ENCODE results near the gene SPTLC3. TPM values are rescaled to one million over a fixed set of nuclear protein-coding genes. Genes with fewer than 3 reads are reported as not detected.
A peak's percentile ranks its signal among the peaks of the same experiment; 100 is the strongest.

SPTLC3 gene
- total and polyA plus RNA-seq, 2 of the 13 experiments (the other 11 are each of a cell fraction or from before 2014, with no cell fraction given): 20.5 to 95.6 TPM

GRCh38 chr20:13059398-13060136 lies 50.8 kb downstream of the SPTLC3 start:
- BruUV-seq (replicated peaks): no TSS peak
- H4K20me1 ChIP-seq (ENCODE audit: insufficient read depth, low read length): no peaks in the 10 kb centered on the region
- DNase-seq (ENCODE audit: low spot score) (no peak), FAIRE-seq (no peak), ATAC-seq (peak; percentile 68)
- no peaks in the 10 kb centered on the region for H3K9me3 ChIP-seq (ENCODE audit: low read length)
- CTCF ChIA-PET (ENCODE audit: low intra/inter-chr PET ratio, low total read pairs): no interaction called here
- peak overlapping the region; percentile 85 for H3K27ac ChIP-seq (ENCODE audit: extremely low read length, insufficient read depth, low read length)
- peak overlapping the region in 1 of 3 experiments; percentile 19; a peak in 1 of 6 replicates for H3K4me3 ChIP-seq (replicated peaks in 1 of 3; ENCODE audit: insufficient read depth in 1 of 3, low read depth in 2 of 3, low read length in 3 of 3)
- peaks cover 68% of the 10 kb centered on the region for H3K4me1 ChIP-seq (ENCODE audit: insufficient read depth, low read length)
- H3K36me3 ChIP-seq (replicated peaks in 1 of 2; ENCODE audit: control insufficient read depth in 1 of 2, insufficient read depth in 2 of 2, low read length in 2 of 2): peaks cover 0 to 6% of the 10 kb centered on the region in 2 experiments; a peak in 3 of 5 replicates
- no peaks in the 10 kb centered on the region for H3K79me2 ChIP-seq (ENCODE audit: insufficient read depth, low read length)
- intact Hi-C loops (cut with micrococcal nuclease; ENCODE audit: unreplicated experiment): loop anchor here (1.0 to 2.0 kb wide), 3 partner anchors 21 to 82 kb away; no protein-coding TSS in a partner anchor
- in situ Hi-C loops (cut with HindIII; ENCODE audit: extremely low pct_ligation_motif_present, low pct_unique_long_range_greater_than_20kb): no loop called here
- POLR2A ChIA-PET: interaction anchor here (1.3 to 4.3 kb wide), 7 partner anchors 21 to 82 kb away, joined by 3 to 31 read pairs (median 5); no protein-coding TSS in a partner anchor
- H3K4me2 ChIP-seq (ENCODE audit: low read depth, low read length): peak overlapping the region; percentile 52
- peak overlapping the region; percentile 40 for H3K9ac ChIP-seq (ENCODE audit: insufficient read depth, low read depth, low read length)
- H2AFZ ChIP-seq (ENCODE audit: low read length): no peak overlapping the region
- no peaks in the 10 kb centered on the region for H3K27me3 ChIP-seq (ENCODE audit: control insufficient read depth in 1 of 2, insufficient read depth in 2 of 2, low read length in 2 of 2)
- 68% methylated on average over 7 of the region's 7 CpGs for WGBS (ENCODE audit: low lambda C conversion rate)
- TF ChIP-seq ZNF235 (CRISPR knock-in tag; IDR thresholded peaks at IDR 0.05; ENCODE audit: borderline replicate concordance) (no peak), HHEX (CRISPR knock-in tag; IDR thresholded peaks at IDR 0.05) (no peak), GTF3A (CRISPR knock-in tag; conservative IDR thresholded peaks at IDR 0.05) (no peak), CBX5 (CRISPR knock-in tag; IDR thresholded peaks at IDR 0.05; ENCODE audit: borderline replicate concordance) (no peak), ZNF337 (CRISPR knock-in tag; IDR thresholded peaks at IDR 0.05; ENCODE audit: borderline replicate concordance, low read depth) (no peak), ATF7-NPFF (CRISPR knock-in tag; IDR thresholded peaks at IDR 0.05; ENCODE audit: low read depth) (no peak), AGO1 (IDR thresholded peaks at IDR 0.05; ENCODE audit: low read depth, low read length, poor library complexity, severe bottlenecking) (no peak), ZNF33B (CRISPR knock-in tag; IDR thresholded peaks at IDR 0.05) (peak; percentile 47; the same call in 1 of the 2 replicates), SETDB1 (CRISPR knock-in tag; IDR thresholded peaks at IDR 0.05; ENCODE audit: borderline replicate concordance) (no peak), JUN (CRISPR knock-in tag; IDR thresholded peaks at IDR 0.05) (no peak), ZKSCAN1 (IDR thresholded peaks at IDR 0.05; ENCODE audit: low read length) (no peak), ZNF773 (CRISPR knock-in tag; IDR thresholded peaks at IDR 0.05; ENCODE audit: borderline replicate concordance) (no peak), ZBTB1 (CRISPR knock-in tag; IDR thresholded peaks at IDR 0.05; ENCODE audit: borderline replicate concordance) (no peak), NFYB (CRISPR knock-in tag; IDR thresholded peaks at IDR 0.05) (no peak), ZNF44 (CRISPR knock-in tag; IDR thresholded peaks at IDR 0.05) (no peak), GMEB1 (CRISPR knock-in tag; IDR thresholded peaks at IDR 0.05; ENCODE audit: borderline replicate concordance) (no peak), ZBTB26 (CRISPR knock-in tag; IDR thresholded peaks at IDR 0.05; ENCODE audit: borderline replicate concordance) (no peak), ZNF704 (CRISPR knock-in tag; IDR thresholded peaks at IDR 0.05; ENCODE audit: borderline replicate concordance) (no peak), FOXK2 (IDR thresholded peaks at IDR 0.05) (no peak)
- TF ChIP-seq, protein P1, sequence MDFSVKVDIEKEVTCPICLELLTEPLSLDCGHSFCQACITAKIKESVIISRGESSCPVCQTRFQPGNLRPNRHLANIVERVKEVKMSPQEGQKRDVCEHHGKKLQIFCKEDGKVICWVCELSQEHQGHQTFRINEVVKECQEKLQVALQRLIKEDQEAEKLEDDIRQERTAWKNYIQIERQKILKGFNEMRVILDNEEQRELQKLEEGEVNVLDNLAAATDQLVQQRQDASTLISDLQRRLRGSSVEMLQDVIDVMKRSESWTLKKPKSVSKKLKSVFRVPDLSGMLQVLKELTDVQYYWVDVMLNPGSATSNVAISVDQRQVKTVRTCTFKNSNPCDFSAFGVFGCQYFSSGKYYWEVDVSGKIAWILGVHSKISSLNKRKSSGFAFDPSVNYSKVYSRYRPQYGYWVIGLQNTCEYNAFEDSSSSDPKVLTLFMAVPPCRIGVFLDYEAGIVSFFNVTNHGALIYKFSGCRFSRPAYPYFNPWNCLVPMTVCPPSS (IDR thresholded peaks at IDR 0.05): no peak
